ENCODE measurements around the gene CSNK1D.

The CSNK1D gene

DNA sequence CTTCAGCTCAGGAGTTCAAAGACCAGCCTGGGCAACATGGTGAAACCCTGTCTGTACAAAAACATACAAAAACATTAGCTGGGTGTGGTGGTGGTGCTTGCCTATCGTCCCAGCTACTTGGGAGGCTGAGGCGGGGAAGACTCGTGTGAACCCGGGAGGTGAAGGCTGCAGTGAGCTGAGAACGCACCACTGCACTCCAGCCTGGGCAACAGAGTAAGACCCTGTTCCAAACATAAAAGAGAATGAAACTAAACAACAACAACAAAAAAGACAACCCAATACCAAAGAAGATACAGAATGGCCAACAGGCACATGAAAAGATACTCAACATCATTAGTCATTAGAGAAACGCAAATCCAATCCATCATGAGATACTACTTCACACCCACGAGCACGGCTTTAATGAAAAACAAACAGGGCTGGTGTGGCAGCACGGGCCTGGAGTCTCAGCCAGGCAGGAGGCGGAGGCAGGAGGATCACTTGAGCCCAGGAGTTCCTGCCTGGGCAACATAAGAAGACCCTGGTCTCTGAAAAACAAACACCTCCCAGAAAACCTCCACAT, 52.1 kb downstream of the CSNK1D start:
- no peak overlapping the region for H3K4me3 ChIP-seq (ENCODE audit: low read depth, low read length)
- TF ChIP-seq, protein P1, sequence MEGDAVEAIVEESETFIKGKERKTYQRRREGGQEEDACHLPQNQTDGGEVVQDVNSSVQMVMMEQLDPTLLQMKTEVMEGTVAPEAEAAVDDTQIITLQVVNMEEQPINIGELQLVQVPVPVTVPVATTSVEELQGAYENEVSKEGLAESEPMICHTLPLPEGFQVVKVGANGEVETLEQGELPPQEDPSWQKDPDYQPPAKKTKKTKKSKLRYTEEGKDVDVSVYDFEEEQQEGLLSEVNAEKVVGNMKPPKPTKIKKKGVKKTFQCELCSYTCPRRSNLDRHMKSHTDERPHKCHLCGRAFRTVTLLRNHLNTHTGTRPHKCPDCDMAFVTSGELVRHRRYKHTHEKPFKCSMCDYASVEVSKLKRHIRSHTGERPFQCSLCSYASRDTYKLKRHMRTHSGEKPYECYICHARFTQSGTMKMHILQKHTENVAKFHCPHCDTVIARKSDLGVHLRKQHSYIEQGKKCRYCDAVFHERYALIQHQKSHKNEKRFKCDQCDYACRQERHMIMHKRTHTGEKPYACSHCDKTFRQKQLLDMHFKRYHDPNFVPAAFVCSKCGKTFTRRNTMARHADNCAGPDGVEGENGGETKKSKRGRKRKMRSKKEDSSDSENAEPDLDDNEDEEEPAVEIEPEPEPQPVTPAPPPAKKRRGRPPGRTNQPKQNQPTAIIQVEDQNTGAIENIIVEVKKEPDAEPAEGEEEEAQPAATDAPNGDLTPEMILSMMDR (IDR thresholded peaks at IDR 0.05; ENCODE audit: insufficient read depth, low read depth, low read length, missing control alignments) = no peak
- no peak for DNase-seq (ENCODE audit: low read depth)

- H3K4me3 ChIP-seq (ENCODE audit: low read depth, low read length) = no peak overlapping the region
- TF ChIP-seq, protein P1 (IDR thresholded peaks at IDR 0.05; ENCODE audit: insufficient read depth, low read depth, low read length, missing control alignments) = no peak
- DNase-seq (ENCODE audit: low read depth) = no peak
These were observed 53.5 kb downstream of the CSNK1D start for GRCh38 chr17:82219753-82220709.

GRCh38 chr17:82219083-82219482, 54.4 kb downstream of the CSNK1D start:
- no peak for DNase-seq (ENCODE audit: low read depth)
- TF ChIP-seq, protein P1 (IDR thresholded peaks at IDR 0.05; ENCODE audit: insufficient read depth, low read depth, low read length, missing control alignments) = no peak
- no peak overlapping the region for H3K4me3 ChIP-seq (ENCODE audit: low read depth, low read length)

DNA sequence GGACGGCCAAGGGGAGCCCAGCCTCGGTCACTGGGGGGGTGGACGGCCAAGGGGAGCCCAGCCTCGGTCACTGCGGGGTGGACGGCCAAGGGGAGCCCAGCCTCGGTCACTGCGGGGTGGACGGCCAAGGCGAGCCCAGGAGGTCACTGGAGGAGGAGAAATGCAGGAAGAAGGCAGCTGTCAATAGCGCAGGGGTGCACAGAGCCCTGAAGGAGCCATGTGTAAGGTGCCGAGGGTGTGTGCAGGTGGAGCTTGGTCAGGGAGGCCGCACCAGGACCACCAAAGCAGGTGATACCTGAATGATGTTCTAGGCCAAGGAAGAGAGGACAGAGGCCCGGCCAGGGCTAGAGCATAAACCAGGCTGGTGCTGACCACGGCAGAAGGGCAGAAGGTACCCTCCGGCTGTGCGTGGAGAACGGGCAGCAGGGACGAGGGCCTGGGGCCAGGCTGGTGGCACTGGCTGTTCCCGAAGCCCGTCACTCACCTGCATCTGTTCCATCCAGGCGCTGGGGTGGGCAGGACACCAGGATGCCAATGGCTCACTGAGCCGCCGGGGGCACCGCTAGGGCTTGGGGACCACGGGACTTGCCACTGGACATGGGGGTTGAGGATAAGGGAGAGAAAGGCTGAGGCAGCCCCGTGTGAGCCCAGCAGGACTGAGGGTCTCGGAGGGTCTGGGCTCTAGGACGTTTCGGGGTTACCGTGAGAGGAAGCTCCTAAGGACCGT, 55.0 kb downstream of the CSNK1D start:
- no peak for DNase-seq (ENCODE audit: low read depth)
- H3K4me3 ChIP-seq (ENCODE audit: low read depth, low read length) = no peak overlapping the region
- TF ChIP-seq, protein P1 (IDR thresholded peaks at IDR 0.05; ENCODE audit: insufficient read depth, low read depth, low read length, missing control alignments) = no peak

DNA sequence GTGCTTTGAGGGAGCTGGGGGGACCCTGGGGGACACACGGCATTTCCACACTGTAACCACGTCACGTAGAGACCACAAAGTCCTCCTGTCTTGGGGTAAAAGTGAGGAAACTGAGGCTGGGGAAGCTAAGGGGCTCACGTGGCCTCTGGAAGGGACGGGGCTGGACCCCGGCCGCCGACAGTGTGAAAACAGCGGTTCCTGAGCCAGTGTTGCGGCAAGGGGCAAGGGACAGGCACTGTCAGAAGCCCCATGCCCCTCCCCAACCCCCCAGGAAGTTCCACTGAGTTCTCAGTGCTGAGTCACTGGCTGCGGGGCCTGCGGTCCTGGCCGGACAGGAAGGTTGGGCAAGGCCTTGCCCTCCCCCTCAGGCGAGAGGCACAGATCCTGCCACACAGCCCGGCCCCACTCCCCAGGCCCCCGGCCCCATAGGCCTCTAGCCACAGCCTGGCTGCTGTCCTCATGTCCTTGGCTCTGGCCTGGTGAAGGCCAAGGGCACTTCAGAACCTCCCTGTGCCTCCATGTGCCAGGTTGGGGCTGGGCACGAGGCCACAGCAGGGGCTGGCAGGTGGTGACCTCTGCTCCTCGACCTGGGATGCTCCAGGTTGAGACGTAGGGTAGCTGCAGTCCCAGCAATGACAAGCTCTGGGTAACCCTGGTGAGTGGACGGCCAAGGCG, 55.8 kb downstream of the CSNK1D start:
- no peak for DNase-seq (ENCODE audit: low read depth)
- no peak overlapping the region for H3K4me3 ChIP-seq (ENCODE audit: low read depth, low read length)
- TF ChIP-seq, protein P1 (IDR thresholded peaks at IDR 0.05; ENCODE audit: insufficient read depth, low read depth, low read length, missing control alignments) = no peak

- no peak for DNase-seq (ENCODE audit: low read depth)
- TF ChIP-seq, protein P1 (IDR thresholded peaks at IDR 0.05; ENCODE audit: insufficient read depth, low read depth, low read length, missing control alignments) = no peak
- H3K4me3 ChIP-seq (ENCODE audit: low read depth, low read length) = peak overlapping the region; percentile 28; the same call in 1 of the 2 replicates
These were observed 56.4 kb downstream of the CSNK1D start for GRCh38 chr17:82217120-82217529.

Measured in GM12865 (cell line).